ENCODE results near the gene CCDC12. TPM values are rescaled to one million over a fixed set of nuclear protein-coding genes. Genes with fewer than 3 reads are reported as not detected.

CCDC12 gene
- total and polyA plus RNA-seq, 9 of the 15 experiments (the other 6 are each of a cell fraction or from before 2014, with no cell fraction given), result 8.9 to 201 (median 86.9) TPM

DNA sequence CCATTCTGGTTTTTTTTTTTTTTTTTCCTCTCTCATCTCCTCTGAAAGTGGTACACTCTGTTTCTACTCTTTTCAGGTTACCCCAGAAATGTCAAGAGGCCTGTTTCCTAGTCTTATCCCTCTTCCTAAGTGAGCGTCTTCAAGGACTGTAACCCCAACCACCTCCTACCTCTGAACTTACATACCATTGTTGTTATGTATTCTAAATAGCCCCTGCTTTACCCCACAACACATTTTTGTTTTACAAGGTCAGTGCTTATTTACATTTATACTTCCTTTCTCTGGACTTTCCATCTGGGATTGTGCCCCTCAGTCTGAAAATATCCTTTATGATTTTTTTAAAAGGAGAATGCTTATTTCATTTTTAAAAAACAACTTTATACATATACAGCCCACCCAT lies 60.3 kb downstream of the CCDC12 start:
- intact Hi-C loops (cut with micrococcal nuclease), result no loop called here

More for the DNA sequence above, 60.3 kb downstream of the CCDC12 start:
- Histone ChIP-seq H3K27ac (ENCODE audit: extremely low read depth, low read depth, low read length) (no peak overlapping the region), H3K9ac (ENCODE audit: insufficient read depth in 1 of 2, low read depth in 2 of 2, low read length in 2 of 2) (no peak overlapping the region), H3K9me3 (replicated peaks; ENCODE audit: control insufficient read depth, insufficient read depth, low read depth, low read length) (no peaks in the 10 kb centered on the region), H2AFZ (ENCODE audit: low read depth, low read length) (no peak overlapping the region), H3K9me1 (ENCODE audit: control insufficient read depth, insufficient read depth, low read length) (no peaks in the 10 kb centered on the region), H3K4me1 (replicated peaks in 1 of 2; ENCODE audit: control insufficient read depth in 2 of 2, insufficient read depth in 2 of 2, low read length in 2 of 2) (no peaks in the 10 kb centered on the region; a peak in 1 of 5 replicates), H3K4me3 (no peak overlapping the region), H3K4me2 (ENCODE audit: insufficient read depth, low read length) (no peak overlapping the region), H3K36me3 (ENCODE audit: control insufficient read depth, insufficient read depth, low read length) (peaks cover 50% of the 10 kb centered on the region), H3K27me3 (ENCODE audit: control insufficient read depth in 2 of 2, insufficient read depth in 2 of 2, low read length in 2 of 2) (no peaks in the 10 kb centered on the region), H3K79me2 (ENCODE audit: control insufficient read depth, insufficient read depth, low read length) (no peaks in the 10 kb centered on the region), H4K20me1 (replicated peaks; ENCODE audit: control insufficient read depth, insufficient read depth, low read length) (no peaks in the 10 kb centered on the region)
- 96% methylated on average over 1 of the region's 1 CpG for WGBS (ENCODE audit: insufficient coverage, low coverage, missing lambda C conversion rate)
- in situ Hi-C loops (cut with MboI), result no loop called here
- POLR2A ChIA-PET, result interaction anchor here (1.0 to 1.1 kb wide), 2 partner anchors 17 to 19 kb away, joined by 3 to 4 read pairs; no protein-coding TSS in a partner anchor
- no peak for DNase-seq (ENCODE audit: extremely low read depth in 1 of 4, low spot score in 3 of 4)
- no peak for ATAC-seq
- BruUV-seq (replicated peaks), result no TSS peak
- FAIRE-seq, result no peak
- CTCF ChIA-PET (ENCODE audit: low intra/inter-chr PET ratio), result interaction anchor here (0.6 kb wide), 1 partner anchor 872 kb away, joined by 3 read pairs; no protein-coding TSS in a partner anchor
- TF ChIP-seq MAZ (CRISPR knock-in tag; conservative IDR thresholded peaks at IDR 0.05 in 1 of 2, IDR thresholded peaks at IDR 0.05 in 1 of 2), result no peak
- TF ChIP-seq, protein P1, sequence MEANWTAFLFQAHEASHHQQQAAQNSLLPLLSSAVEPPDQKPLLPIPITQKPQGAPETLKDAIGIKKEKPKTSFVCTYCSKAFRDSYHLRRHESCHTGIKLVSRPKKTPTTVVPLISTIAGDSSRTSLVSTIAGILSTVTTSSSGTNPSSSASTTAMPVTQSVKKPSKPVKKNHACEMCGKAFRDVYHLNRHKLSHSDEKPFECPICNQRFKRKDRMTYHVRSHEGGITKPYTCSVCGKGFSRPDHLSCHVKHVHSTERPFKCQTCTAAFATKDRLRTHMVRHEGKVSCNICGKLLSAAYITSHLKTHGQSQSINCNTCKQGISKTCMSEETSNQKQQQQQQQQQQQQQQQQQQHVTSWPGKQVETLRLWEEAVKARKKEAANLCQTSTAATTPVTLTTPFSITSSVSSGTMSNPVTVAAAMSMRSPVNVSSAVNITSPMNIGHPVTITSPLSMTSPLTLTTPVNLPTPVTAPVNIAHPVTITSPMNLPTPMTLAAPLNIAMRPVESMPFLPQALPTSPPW (CRISPR knock-in tag; IDR thresholded peaks at IDR 0.05), result no peak
- no peak for TF ChIP-seq JUND (IDR thresholded peaks at IDR 0.05; ENCODE audit: borderline replicate concordance, low read depth, low read length)
- no peak for TF ChIP-seq JUND (tag; IDR thresholded peaks at IDR 0.05; ENCODE audit: borderline replicate concordance, low read depth, low read length)
- TF ChIP-seq PYGO2 (tag; IDR thresholded peaks at IDR 0.05), result no peak
- no peak for TF ChIP-seq PHF8 (IDR thresholded peaks at IDR 0.05; ENCODE audit: borderline replicate concordance, low read length)
- no peak for TF ChIP-seq POLR2H (tag; IDR thresholded peaks at IDR 0.05; ENCODE audit: low read depth)
- TF ChIP-seq ZNF311 (CRISPR knock-in tag; IDR thresholded peaks at IDR 0.05), result no peak
